DOHH2 (cell line): Measurements from ENCODE around the gene HHAT.

Experiments
- EZH2phosphoT487 ChIP-seq: fragments of 200-600 bp; sonication (generic); IDR thresholded peaks from 2 replicates; pipeline ENCODE4 v1.6.1; 2017; ENCODE audit warnings: borderline replicate concordance, mild to moderate bottlenecking, antibody characterized with exemption, low read length, moderate library complexity, mixed read lengths
- TF ChIP-seq, protein P1 (sequence below): fragments of 200-600 bp; sonication (generic); IDR thresholded peaks from one replicate; pipeline ENCODE4 v1.5.1; 2014; ENCODE audit warnings: antibody characterized with exemption, mild to moderate bottlenecking, low read depth, low read length; ENCODE audit not compliant: poor library complexity, severe bottlenecking

DNA sequence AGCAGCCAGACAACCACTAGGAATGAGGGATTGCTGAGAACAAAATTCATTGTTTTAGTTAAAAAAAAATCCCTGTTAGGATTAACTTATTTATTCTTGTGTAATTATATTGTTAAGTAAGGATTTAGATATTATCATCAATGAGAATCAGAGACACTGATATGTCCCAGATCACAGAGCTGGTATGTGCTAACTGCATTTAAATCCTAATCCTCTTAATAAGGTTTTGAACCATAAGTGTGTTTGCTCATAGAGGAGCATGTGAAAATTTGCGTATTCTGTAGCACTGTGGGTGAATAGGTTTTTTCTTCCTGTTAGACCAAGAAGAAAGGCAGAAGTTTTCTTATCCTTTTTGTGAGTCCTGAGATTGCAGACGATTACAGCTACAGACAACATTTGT, 147.1 kb downstream of the HHAT start:
- TF ChIP-seq, protein P1, sequence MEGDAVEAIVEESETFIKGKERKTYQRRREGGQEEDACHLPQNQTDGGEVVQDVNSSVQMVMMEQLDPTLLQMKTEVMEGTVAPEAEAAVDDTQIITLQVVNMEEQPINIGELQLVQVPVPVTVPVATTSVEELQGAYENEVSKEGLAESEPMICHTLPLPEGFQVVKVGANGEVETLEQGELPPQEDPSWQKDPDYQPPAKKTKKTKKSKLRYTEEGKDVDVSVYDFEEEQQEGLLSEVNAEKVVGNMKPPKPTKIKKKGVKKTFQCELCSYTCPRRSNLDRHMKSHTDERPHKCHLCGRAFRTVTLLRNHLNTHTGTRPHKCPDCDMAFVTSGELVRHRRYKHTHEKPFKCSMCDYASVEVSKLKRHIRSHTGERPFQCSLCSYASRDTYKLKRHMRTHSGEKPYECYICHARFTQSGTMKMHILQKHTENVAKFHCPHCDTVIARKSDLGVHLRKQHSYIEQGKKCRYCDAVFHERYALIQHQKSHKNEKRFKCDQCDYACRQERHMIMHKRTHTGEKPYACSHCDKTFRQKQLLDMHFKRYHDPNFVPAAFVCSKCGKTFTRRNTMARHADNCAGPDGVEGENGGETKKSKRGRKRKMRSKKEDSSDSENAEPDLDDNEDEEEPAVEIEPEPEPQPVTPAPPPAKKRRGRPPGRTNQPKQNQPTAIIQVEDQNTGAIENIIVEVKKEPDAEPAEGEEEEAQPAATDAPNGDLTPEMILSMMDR = no peak
- no peak for TF ChIP-seq EZH2phosphoT487
